HepG2 (cell line): ENCODE measurements around the gene VASH2. TPM values are rescaled to one million over a fixed set of nuclear protein-coding genes. Genes with fewer than 3 reads are reported as not detected.
A peak's percentile ranks its signal among the peaks of the same experiment; 100 is the strongest.

Source experiments
- ATAC-seq: fragments of 200-7000 bp; cut with Tn5 transposase; 3 replicates; pipeline ENCODE4 v1.9.1; 2020; ENCODE audit warnings: mild to moderate bottlenecking, moderate library complexity
- Bru-seq: library from RNA; stranded (reverse); fragments of 400-500 nt; gene quantifications from one replicate; lab custom pipeline; 2021; lab: Mats Ljungman, UMichigan
- BruChase-seq, 2 experiments: library from RNA; stranded (reverse); fragments of 400-500 nt; gene quantifications; one replicate each; lab custom pipeline; 2021; lab: Mats Ljungman, UMichigan
- BruUV-seq: library from RNA; stranded (reverse); fragments of 400-500 nt; replicated peaks from 2 replicates; lab custom pipeline; 2021; lab: Mats Ljungman, UMichigan
- CTCF ChIA-PET: fragments of 300-600 bp; formaldehyde crosslinking; extraction: SDS; loops from one replicate; lab custom pipeline; 2021; ENCODE audit warnings: low total read pairs, inconsistent platforms, low intra/inter-chr PET ratio; lab: Yijun Ruan, JAX
- POLR2A ChIA-PET: fragments of 350-600 bp; sonication (Branson Sonifier 250); formaldehyde crosslinking; loops from one replicate; lab custom pipeline; 2020; ENCODE audit warnings: antibody characterized with exemption, inconsistent platforms; lab: Yijun Ruan, JAX
- DNase-seq: peaks from one replicate; pipeline ENCODE4 v3.0.0-alpha.2; 2015; ENCODE audit warnings: low spot score
- FAIRE-seq: peaks from 3 replicates; lab custom pipeline; 2011; peaks lifted over from hg19 to GRCh38; lab: Jason Lieb, UNC
- H2AFZ ChIP-seq: one replicate; pipeline ENCODE4 v1.6.1; 2011; ENCODE audit warnings: low read length, inconsistent platforms
- H3K27ac ChIP-seq: fragments of 300-600 bp; 3 replicates; pipeline ENCODE4 v1.8.0; 2011; ENCODE audit warnings: mixed run types, mild to moderate bottlenecking, mixed read lengths, low read length, inconsistent platforms; ENCODE audit not compliant: insufficient read depth; ENCODE audit errors: extremely low read length
- H3K27me3 ChIP-seq, 2 experiments: fragments of 200-600 bp in 1 of 2; 2 replicates in 1 of 2; 3 replicates in 1 of 2; pipeline versions ENCODE4 v1.6.0 to v1.8.0; 2011; ENCODE audit warnings: low read length in 2 of 2, mild to moderate bottlenecking in 2 of 2, moderate library complexity in 2 of 2, inconsistent platforms in 1 of 2; ENCODE audit not compliant: insufficient read depth in 2 of 2, control insufficient read depth in 1 of 2
- H3K36me3 ChIP-seq, 2 experiments: fragments of 200-600 bp in 1 of 2; replicated peaks in 1 of 2; 2 replicates in 1 of 2; 3 replicates in 1 of 2; pipeline versions ENCODE4 v1.5.1 to v1.8.0; 2011; ENCODE audit warnings: low read length in 2 of 2, inconsistent platforms in 1 of 2; ENCODE audit not compliant: insufficient read depth in 2 of 2, control insufficient read depth in 1 of 2
- H3K4me1 ChIP-seq: 2 replicates; pipeline ENCODE4 v1.5.1; 2012; ENCODE audit warnings: low read length, inconsistent platforms; ENCODE audit not compliant: insufficient read depth
- H3K4me2 ChIP-seq: 2 replicates; pipeline ENCODE4 v1.6.0; 2011; ENCODE audit warnings: low read depth, low read length, inconsistent platforms
- H3K4me3 ChIP-seq, 3 experiments: fragments of 200-600 bp in 1 of 3; sonication (generic), shearing (Covaris generic) in 1 of 3; replicated peaks in 1 of 3; 2 replicates each; pipeline ENCODE4 v1.5.1; 2011 to 2016; ENCODE audit warnings: low read length in 3 of 3, inconsistent platforms in 2 of 3, low read depth in 2 of 3, mild to moderate bottlenecking in 2 of 3, control low read depth in 1 of 3, mixed read lengths in 1 of 3; ENCODE audit not compliant: insufficient read depth in 1 of 3
- H3K79me2 ChIP-seq: one replicate; pipeline ENCODE4 v1.6.1; 2011; ENCODE audit warnings: low read length, inconsistent platforms; ENCODE audit not compliant: insufficient read depth
- H3K9ac ChIP-seq: 2 replicates; pipeline ENCODE4 v1.6.0; 2011; ENCODE audit warnings: mild to moderate bottlenecking, low read depth, low read length, inconsistent platforms; ENCODE audit not compliant: insufficient read depth
- H3K9me3 ChIP-seq: 2 replicates; pipeline ENCODE4 v1.5.1; 2012; ENCODE audit warnings: mild to moderate bottlenecking, low read length
- H4K20me1 ChIP-seq: 2 replicates; pipeline ENCODE4 v1.6.0; 2011; ENCODE audit warnings: inconsistent platforms, mild to moderate bottlenecking, low read length, moderate library complexity; ENCODE audit not compliant: insufficient read depth
- AKAP8 ChIP-seq: sonication (generic); formaldehyde crosslinking; IDR thresholded peaks from 2 replicates; pipeline ENCODE4 v1.5.1; 2020; ENCODE audit warnings: mild to moderate bottlenecking, missing genetic modification reagents
- CREB1 ChIP-seq, 2 experiments: fragments of 450-650 bp in 1 of 2; IDR thresholded peaks; 2 replicates each; pipeline ENCODE4 v1.6.1; 2016 to 2017; ENCODE audit warnings: control low read depth in 1 of 2, mild to moderate bottlenecking in 1 of 2, missing compliant biosample characterization in 1 of 2, missing genetic modification characterization in 1 of 2
- GABPB1 ChIP-seq: IDR thresholded peaks from 2 replicates; pipeline ENCODE4 v1.6.1; 2016; ENCODE audit warnings: mild to moderate bottlenecking, missing genetic modification reagents, moderate library complexity, missing compliant biosample characterization
- GTF2F1 ChIP-seq: fragments of 150-350 bp; IDR thresholded peaks from 2 replicates; pipeline ENCODE4 v1.6.1; 2014; ENCODE audit warnings: low read length
- IKZF1 ChIP-seq: fragments of 450-650 bp; IDR thresholded peaks from 2 replicates; pipeline ENCODE4 v1.7.1; 2016
- KDM3A ChIP-seq: IDR thresholded peaks from 2 replicates; pipeline ENCODE4 v1.6.1; 2018; ENCODE audit warnings: low read depth, missing compliant biosample characterization
- MED13 ChIP-seq: sonication (generic); formaldehyde crosslinking; IDR thresholded peaks from 2 replicates; pipeline ENCODE4 v1.5.0; 2020; ENCODE audit warnings: missing genetic modification reagents
- MZF1 ChIP-seq: sonication (generic); formaldehyde crosslinking; IDR thresholded peaks from 2 replicates; pipeline ENCODE4 v1.8.1; 2023; ENCODE audit warnings: mild to moderate bottlenecking, missing genetic modification reagents, borderline replicate concordance
- NFYB ChIP-seq: sonication (generic); formaldehyde crosslinking; IDR thresholded peaks from 2 replicates; pipeline ENCODE4 v1.4.0; 2020; ENCODE audit warnings: missing genetic modification reagents
- NONO ChIP-seq, 2 experiments: fragments of 450-650 bp in 1 of 2; sonication (generic) in 1 of 2; formaldehyde crosslinking in 1 of 2; IDR thresholded peaks in 1 of 2; conservative IDR thresholded peaks in 1 of 2; 2 replicates each; pipeline versions ENCODE4 v1.6.1 to v1.8.0; 2017 to 2022; ENCODE audit warnings: mild to moderate bottlenecking in 1 of 2, missing genetic modification reagents in 1 of 2, moderate library complexity in 1 of 2
- SOX13 ChIP-seq, 3 experiments: fragments of 450-650 bp in 1 of 3; sonication (generic) in 1 of 3; formaldehyde crosslinking in 1 of 3; IDR thresholded peaks in 2 of 3; conservative IDR thresholded peaks in 1 of 3; 2 replicates each; pipeline versions ENCODE4 v1.5.0 to v1.6.1; 2016 to 2020; ENCODE audit warnings: antibody characterized with exemption in 1 of 3, mild to moderate bottlenecking in 1 of 3, missing compliant biosample characterization in 1 of 3, missing genetic modification reagents in 1 of 3, moderate library complexity in 1 of 3
- SOX5 ChIP-seq: IDR thresholded peaks from 2 replicates; pipeline ENCODE4 v1.6.1; 2016; ENCODE audit warnings: borderline replicate concordance
- SUZ12 ChIP-seq: fragments of 150-350 bp; IDR thresholded peaks from 2 replicates; pipeline ENCODE4 v1.6.1; 2014; ENCODE audit warnings: low read depth, low read length
- ZFP82 ChIP-seq: sonication (generic); formaldehyde crosslinking; IDR thresholded peaks from 2 replicates; pipeline ENCODE4 v1.5.1; 2020; ENCODE audit warnings: mild to moderate bottlenecking, missing genetic modification reagents, borderline replicate concordance
- ZFX ChIP-seq: sonication (generic); formaldehyde crosslinking; IDR thresholded peaks from 2 replicates; pipeline ENCODE4 v1.4.0; 2020; ENCODE audit warnings: mild to moderate bottlenecking, low read depth, missing genetic modification reagents, moderate library complexity
- ZFY ChIP-seq: sonication (generic); formaldehyde crosslinking; IDR thresholded peaks from 2 replicates; pipeline ENCODE4 v1.4.0; 2020; ENCODE audit warnings: missing genetic modification reagents
- ZFYVE20 ChIP-seq: sonication (generic); formaldehyde crosslinking; IDR thresholded peaks from 2 replicates; pipeline ENCODE4 v1.8.0; 2023; ENCODE audit warnings: low read depth, mild to moderate bottlenecking, moderate library complexity, missing genetic modification reagents, borderline replicate concordance
- WGBS: methylation state at CpG from one replicate; pipeline ENCODE4 v1.1.6; 2017; ENCODE audit warnings: low lambda C conversion rate; 5-methylcytosine and 5-hydroxymethylcytosine counted together
- in situ Hi-C: cut with HindIII; loops from 2 replicates; pipeline ENCODE4 v1.10.0; 2017; ENCODE audit warnings: low pct_unique_long_range_greater_than_20kb; ENCODE audit not compliant: extremely low pct_ligation_motif_present
- intact Hi-C: fragments of 100-400 bp; cut with micrococcal nuclease; formaldehyde crosslinking; loops from one replicate; pipeline ENCODE4 v1.10.0; 2022; ENCODE audit not compliant: unreplicated experiment
- long read RNA-seq, 2 experiments: library from RNA in 1 of 2; library from polyadenylated mRNA in 1 of 2; stranded (forward) in 1 of 2; unstranded in 1 of 2; transcript quantifications; one replicate each; pipeline ENCODE4 v2.0.0, GENCODE V29; 2019 to 2022
- polyA minus RNA-seq, 3 experiments: library from RNA; depleted of rRNA, polyadenylated mRNA; stranded (reverse); fragments of >200 nt; gene quantifications; 2 replicates each; pipeline ENCODE4 v1.2.3, GENCODE V29; 2011; ENCODE audit warnings: low replicate concordance in 1 of 3
- polyA plus RNA-seq, 8 experiments: library from polyadenylated mRNA; depleted of rRNA in 3 of 8; stranded (reverse) in 7 of 8; unstranded in 1 of 8; fragments of >200 nt; fragmentation: Illumina TruSeq in 4 of 8; extraction: Trizol in 4 of 8; gene quantifications; 2 replicates each; pipeline versions ENCODE4 v1.2.1 to v1.2.3, GENCODE V29; 2011 to 2016; ENCODE audit warnings: low read depth in 4 of 8, missing spikeins in 1 of 8, mixed read lengths in 1 of 8; ENCODE audit not compliant: insufficient read depth in 1 of 8
- total RNA-seq, 5 experiments: library from RNA; depleted of rRNA; stranded (reverse); fragments of >200 nt; fragmentation: Illumina TruSeq; extraction: Trizol; gene quantifications; 2 replicates each; pipeline ENCODE4 v1.2.3, GENCODE V29; 2016; ENCODE audit warnings: low read depth in 1 of 5
- TF ChIP-seq, protein P1 (sequence below): sonication (generic); formaldehyde crosslinking; IDR thresholded peaks from 2 replicates; pipeline ENCODE4 v1.8.1; 2023; ENCODE audit warnings: mild to moderate bottlenecking, moderate library complexity, missing genetic modification reagents

The VASH2 gene
- 0.74 and 1.00 TPM in 2 replicates for total RNA-seq (2016; rRNA removed; fragmentation: Illumina TruSeq; extraction: Trizol)
- total RNA-seq (2016; cell fraction: cytosol; rRNA removed; fragmentation: Illumina TruSeq; extraction: Trizol; ENCODE audit: low read depth), result 0.44 and 0.61 TPM in 2 replicates
- total RNA-seq (2016; cell fraction: insoluble cytoplasmic fraction; rRNA removed; fragmentation: Illumina TruSeq; extraction: Trizol), result 0.59 and 1.1 TPM in 2 replicates
- 0.65 and 0.76 TPM in 2 replicates for total RNA-seq (2016; cell fraction: membrane; rRNA removed; fragmentation: Illumina TruSeq; extraction: Trizol)
- total RNA-seq (2016; cell fraction: nucleus; rRNA removed; fragmentation: Illumina TruSeq; extraction: Trizol), result 1.6 and 2.0 TPM in 2 replicates
- polyA plus RNA-seq (2011; rRNA removed), result 0.44 and 0.60 TPM in 2 replicates
- polyA plus RNA-seq (2011; cell fraction: cytosol; rRNA removed), result 0.21 and 0.33 TPM in 2 replicates
- polyA plus RNA-seq (2011; cell fraction: nucleus; rRNA removed), result 1.6 and 1.8 TPM in 2 replicates
- polyA plus RNA-seq (2012), result 0.51 and 0.68 TPM in 2 replicates
- polyA plus RNA-seq (2016; cell fraction: cytosol; fragmentation: Illumina TruSeq; extraction: Trizol; ENCODE audit: low read depth), result 0.14 and 0.27 TPM in 2 replicates
- polyA plus RNA-seq (2016; cell fraction: insoluble cytoplasmic fraction; fragmentation: Illumina TruSeq; extraction: Trizol; ENCODE audit: low read depth), result 1.1 and 1.3 TPM in 2 replicates
- 0.55 and 0.78 TPM in 2 replicates for polyA plus RNA-seq (2016; cell fraction: membrane; fragmentation: Illumina TruSeq; extraction: Trizol; ENCODE audit: low read depth)
- polyA plus RNA-seq (2016; cell fraction: nucleus; fragmentation: Illumina TruSeq; extraction: Trizol; ENCODE audit: insufficient read depth, low read depth), result 2.2 and 2.6 TPM in 2 replicates
- 3.1 and 3.3 TPM in 2 replicates for polyA minus RNA-seq (2011; rRNA and poly(A)+ RNA removed; ENCODE audit: low replicate concordance)
- polyA minus RNA-seq (2011; cell fraction: cytosol; rRNA and poly(A)+ RNA removed), result 0.40 and 0.62 TPM in 2 replicates
- 3.0 and 3.5 TPM in 2 replicates for polyA minus RNA-seq (2011; cell fraction: nucleus; rRNA and poly(A)+ RNA removed)
- Bru-seq, nascent RNA, result percentile 37 among the genes with signal in this experiment
- BruChase-seq, experiment 1, labeled RNA remaining after a 6-hour chase, result percentile 34 among the genes with signal in this experiment
- BruChase-seq, experiment 2, labeled RNA remaining after a 2-hour chase, result percentile 40 among the genes with signal in this experiment
- long read RNA-seq, experiment 1, result 0 reads
- long read RNA-seq, experiment 2, result 0 reads

DNA sequence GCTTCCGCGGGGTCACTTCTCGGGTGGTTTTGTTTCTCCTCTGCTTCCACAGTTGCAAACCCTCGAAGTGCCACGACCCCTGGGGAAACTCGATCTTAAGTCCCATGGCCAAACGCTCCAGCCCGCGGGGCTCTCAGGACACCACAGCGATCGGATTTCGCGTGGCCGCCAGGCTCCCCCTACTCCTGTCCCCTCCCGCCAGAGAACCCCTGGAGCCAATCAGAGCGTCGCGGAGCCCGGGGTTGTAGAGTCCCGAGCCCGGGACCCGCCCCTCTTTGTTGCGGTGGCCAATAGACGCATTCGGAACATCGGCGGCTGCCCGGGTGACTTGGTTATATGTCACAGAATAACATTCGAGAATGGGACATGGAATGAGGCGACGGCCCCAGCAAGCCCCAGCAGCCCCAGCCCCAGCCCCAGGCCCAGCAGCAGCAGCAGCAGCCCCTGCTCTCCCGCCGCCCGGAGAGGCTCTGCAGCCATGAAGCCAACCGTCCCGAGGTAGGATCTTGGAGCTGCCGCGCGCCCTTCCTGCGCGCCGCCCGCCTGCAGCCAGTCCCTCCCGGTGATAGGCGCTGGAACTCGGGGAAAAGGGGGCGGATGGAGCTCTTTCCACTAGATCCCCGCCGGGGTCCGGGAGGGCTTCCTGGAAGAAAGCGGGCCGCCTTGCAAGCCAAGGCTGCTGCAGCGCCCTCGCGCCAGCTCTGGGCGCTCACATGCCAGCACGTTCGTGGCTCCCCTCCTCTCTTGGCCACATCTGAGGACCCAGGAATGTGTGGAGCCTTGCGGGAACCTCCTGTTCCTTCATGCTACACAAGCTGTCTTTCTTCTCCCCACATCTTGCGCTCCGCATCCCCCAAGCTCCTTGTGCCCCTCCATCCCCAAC, at the start of gene VASH2:
Gene VASH2 (plus strand): TSS at position 299 of the 883 bp plus-strand sequence. CDS start 1,002 bp downstream, outside the sequence.
- Histone ChIP-seq H3K9ac (no peak within 1 kb of the TSS), H2AFZ (no peak within 1 kb of the TSS), H3K4me1 (peaks cover 8% of the 10 kb centered on the region; the same call in 1 of the 2 replicates), H3K27me3 (no peaks in the 10 kb centered on the region), H3K4me3 (peak within 1 kb of the TSS; percentile 49 to 55 (median 51); a peak in 4 of 6 replicates), H3K9me3 (no peaks in the 10 kb centered on the region), H3K79me2 (no peaks in the 10 kb centered on the region), H3K4me2 (peak within 1 kb of the TSS; percentile 65), H3K36me3 (no peaks in the 10 kb centered on the region), H4K20me1 (no peaks in the 10 kb centered on the region), H3K27ac (no peak within 1 kb of the TSS)
- no peak for FAIRE-seq
- peak; percentile 57 for DNase-seq
- in situ Hi-C loops (no loop called here), intact Hi-C loops (no loop called here)
- ChIA-PET CTCF (no interaction called here), POLR2A (no interaction called here)
- BruUV-seq, result no TSS peak
- WGBS, result 67% methylated on average over 19 of the region's 61 CpGs
- ATAC-seq, result peak; percentile 98
- TF ChIP-seq MZF1 (CRISPR knock-in tag), result no peak
- TF ChIP-seq GABPB1 (CRISPR knock-in tag), result 0 out of 2 replicates have a peak, but pooled peaks have one; percentile 19
- TF ChIP-seq ZFX, result 0 out of 2 replicates have a peak, but pooled peaks have one; percentile 15
- TF ChIP-seq CREB1 (IDR thresholded peaks at IDR 0.05), result no peak
- TF ChIP-seq CREB1 (CRISPR knock-in tag; IDR thresholded peaks at IDR 0.05), result no peak
- TF ChIP-seq ZFY (CRISPR knock-in tag), result 0 out of 2 replicates have a peak, but pooled peaks have one; percentile 29
- TF ChIP-seq KDM3A, result no peak
- TF ChIP-seq ZFYVE20 (CRISPR knock-in tag), result no peak
- no peak for TF ChIP-seq SUZ12
- TF ChIP-seq SOX13 (IDR thresholded peaks at IDR 0.05), result no peak
- peak in 1 of 2 experiments; percentile 36; a peak in 1 of 4 replicates for TF ChIP-seq SOX13 (CRISPR knock-in tag; conservative IDR thresholded peaks at IDR 0.05 in 1 of 2, IDR thresholded peaks at IDR 0.05 in 1 of 2)
- peak; percentile 18; the same call in 1 of the 2 replicates for TF ChIP-seq SOX5
- TF ChIP-seq NFYB, result peak; percentile 83
- no peak for TF ChIP-seq AKAP8 (CRISPR knock-in tag)
- no peak for TF ChIP-seq NONO (IDR thresholded peaks at IDR 0.05)
- no peak for TF ChIP-seq NONO (CRISPR knock-in tag; conservative IDR thresholded peaks at IDR 0.05)
- TF ChIP-seq MED13 (CRISPR knock-in tag), result 0 out of 2 replicates have a peak, but pooled peaks have one; percentile 27
- no peak for TF ChIP-seq GTF2F1
- no peak for TF ChIP-seq IKZF1
- TF ChIP-seq, protein P1, sequence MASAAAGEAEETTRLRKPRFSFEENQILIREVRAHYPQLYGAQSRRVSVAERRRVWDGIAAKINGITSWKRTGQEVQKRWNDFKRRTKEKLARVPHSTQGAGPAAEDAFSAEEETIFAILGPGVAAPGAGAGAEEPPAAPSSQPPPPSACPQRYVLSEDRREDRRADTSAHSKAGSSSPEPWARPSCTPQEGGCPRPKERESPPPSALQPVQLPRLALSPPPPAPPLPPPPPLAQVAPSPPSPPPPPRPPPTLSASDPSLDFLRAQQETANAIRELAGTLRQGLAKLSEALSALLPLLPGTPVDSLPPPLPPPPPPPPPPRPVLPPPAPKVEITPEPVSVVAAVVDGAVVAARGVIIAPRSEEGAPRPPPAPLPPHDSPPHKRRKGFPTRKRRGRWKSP, result no peak
- no peak for TF ChIP-seq ZFP82 (CRISPR knock-in tag)
